B cell (primary cell): ENCODE measurements around the gene SLC20A1. TPM values are rescaled to one million over a fixed set of nuclear protein-coding genes. Genes with fewer than 3 reads are reported as not detected.
"Not testable (repeated sequence)": the region's sequence is repeated elsewhere in the genome, so short reads cannot be mapped to it uniquely, and the experiment has no call there.

Source experiments
- ATAC-seq: fragments of 200-7000 bp; cut with Tn5 transposase; one replicate; pipeline ENCODE4 v1.10.0; 2021; ENCODE audit warnings: low read depth, mild to moderate bottlenecking, moderate number of reproducible peaks, moderate library complexity
- CTCF ChIA-PET: fragments of 350-600 bp; sonication (Branson Sonifier 250); formaldehyde crosslinking; loops from one replicate; lab custom pipeline; 2021; ENCODE audit warnings: antibody characterized with exemption, inconsistent platforms; lab: Charles Lee
- POLR2A ChIA-PET: fragments of 350-600 bp; sonication (Branson Sonifier 250); formaldehyde crosslinking; loops from one replicate; lab custom pipeline; 2021; ENCODE audit warnings: antibody characterized with exemption; lab: Charles Lee
- DNase-seq: peaks from one replicate; pipeline ENCODE4 v3.0.0; 2013
- H2AFZ ChIP-seq: 2 replicates; pipeline ENCODE4 v1.6.1; 2012; ENCODE audit warnings: mild to moderate bottlenecking, low read depth, low read length; ENCODE audit not compliant: insufficient read depth, poor library complexity, severe bottlenecking
- H3K27ac ChIP-seq, 2 donors: 1 replicate in 1 of 2; 2 replicates in 1 of 2; pipeline ENCODE4 v1.5.1; 2012 to 2013; ENCODE audit warnings: low read length in 2 of 2, mild to moderate bottlenecking in 2 of 2, moderate library complexity in 1 of 2
- H3K27me3 ChIP-seq, 4 experiments: fragments of 200-600 bp in 1 of 4; sonication (generic) in 1 of 4; replicated peaks in 1 of 4; 1 replicate in 2 of 4; 2 replicates in 2 of 4; pipeline versions ENCODE4 v1.6.1 to v1.7.0; 2013 to 2016; ENCODE audit warnings: low read length in 3 of 4, mild to moderate bottlenecking in 2 of 4, mixed read lengths in 1 of 4, moderate library complexity in 1 of 4; ENCODE audit not compliant: insufficient read depth in 4 of 4, control insufficient read depth in 3 of 4; ENCODE audit errors: control extremely low read depth in 1 of 4
- H3K36me3 ChIP-seq, 2 experiments: replicated peaks in 1 of 2; 1 replicate in 1 of 2; 2 replicates in 1 of 2; pipeline versions ENCODE4 v1.6.1 to v1.7.1; 2013; ENCODE audit warnings: low read length in 1 of 2; ENCODE audit not compliant: insufficient read depth in 2 of 2, control insufficient read depth in 1 of 2; ENCODE audit errors: control extremely low read depth in 1 of 2, extremely low read depth in 1 of 2
- H3K4me1 ChIP-seq, 2 donors: fragments of 200-600 bp in 1 of 2; sonication (generic) in 1 of 2; 1 replicate in 1 of 2; 2 replicates in 1 of 2; pipeline versions ENCODE4 v1.5.1 to v1.6.1; 2013 to 2017; ENCODE audit warnings: low read length in 2 of 2; ENCODE audit not compliant: control insufficient read depth in 2 of 2, insufficient read depth in 2 of 2
- H3K4me2 ChIP-seq: replicated peaks from 2 replicates; pipeline ENCODE3; 2012; ENCODE audit warnings: mild to moderate bottlenecking, low read depth, low read length; ENCODE audit not compliant: poor library complexity, severe bottlenecking
- H3K4me3 ChIP-seq, 5 experiments: fragments of 200-600 bp in 1 of 5; sonication (generic) in 1 of 5; 1 replicate in 3 of 5; 2 replicates in 2 of 5; pipeline versions ENCODE4 v1.5.1 to v1.7.0; 2011 to 2016; ENCODE audit warnings: low read length in 4 of 5, mild to moderate bottlenecking in 4 of 5, low read depth in 2 of 5, control low read depth in 1 of 5, moderate library complexity in 1 of 5; ENCODE audit not compliant: insufficient read depth in 1 of 5; ENCODE audit errors: control extremely low read depth in 1 of 5, extremely low read depth in 1 of 5
- H3K79me2 ChIP-seq: fragments of 200-600 bp; sonication (generic); one replicate; pipeline ENCODE4 v1.6.0; 2016; ENCODE audit warnings: low read length; ENCODE audit not compliant: control insufficient read depth, insufficient read depth
- H3K9ac ChIP-seq: fragments of 200-600 bp; sonication (generic); 2 replicates; pipeline ENCODE4 v1.6.1; 2017; ENCODE audit warnings: mild to moderate bottlenecking, low read length, moderate library complexity
- H3K9me3 ChIP-seq, 3 donors: one replicate each; pipeline versions ENCODE4 v1.6.1 to v1.7.1; 2013; ENCODE audit warnings: low read length in 2 of 3; ENCODE audit not compliant: control insufficient read depth in 2 of 3, insufficient read depth in 1 of 3; ENCODE audit errors: control extremely low read depth in 1 of 3
- H4K20me1 ChIP-seq: 2 replicates; pipeline ENCODE4 v1.6.0; 2012; ENCODE audit warnings: mild to moderate bottlenecking, low read length; ENCODE audit not compliant: insufficient read depth, control insufficient read depth, poor library complexity, severe bottlenecking
- H3K27ac Mint-ChIP-seq: one replicate; pipeline ENCODE4 v1.8.0; 2021; ENCODE audit warnings: mixed read lengths
- H3K27me3 Mint-ChIP-seq: one replicate; pipeline ENCODE4 v1.8.0; 2021; ENCODE audit warnings: mixed read lengths
- H3K4me1 Mint-ChIP-seq: one replicate; pipeline ENCODE4 v1.8.0; 2021; ENCODE audit warnings: mixed read lengths
- H3K4me3 Mint-ChIP-seq: one replicate; pipeline ENCODE4 v1.8.0; 2021; ENCODE audit warnings: mixed read lengths
- H3K9me3 Mint-ChIP-seq: one replicate; pipeline ENCODE4 v1.8.0; 2022; ENCODE audit warnings: mixed read lengths; ENCODE audit not compliant: insufficient read depth
- EZH2 ChIP-seq: IDR thresholded peaks from 2 replicates; pipeline ENCODE4 v1.6.1; 2012; ENCODE audit warnings: borderline replicate concordance, low read depth, mild to moderate bottlenecking, moderate library complexity, low read length; ENCODE audit not compliant: insufficient read depth, poor library complexity, severe bottlenecking
- WGBS: methylation state at CpG from one replicate; pipeline ENCODE4 v1.1.5; 2013; ENCODE audit warnings: missing lambda C conversion rate; ENCODE audit not compliant: insufficient coverage; 5-methylcytosine and 5-hydroxymethylcytosine counted together
- intact Hi-C: fragments of 100-400 bp; cut with micrococcal nuclease; formaldehyde crosslinking; loops from one replicate; pipeline ENCODE4 v1.10.0; 2022
- polyA plus RNA-seq: library from polyadenylated mRNA; depleted of rRNA; stranded (reverse); fragments of >200 nt; gene quantifications from 2 replicates; pipeline ENCODE4 v1.2.3, GENCODE V29; 2012
- total RNA-seq, 2 donors: library from RNA; stranded (reverse); fragments of 120-200 nt in 1 of 2; gene quantifications; 1 replicate in 1 of 2; 2 replicates in 1 of 2; pipeline versions ENCODE4 v1.2.3 to v1.2.4, GENCODE V29; 2013 to 2022
- TF ChIP-seq, protein P1 (sequence below): fragments of 200-600 bp; IDR thresholded peaks from one replicate; pipeline ENCODE4 v1.8.0; 2022; ENCODE audit warnings: antibody characterized with exemption, mild to moderate bottlenecking

The SLC20A1 gene
- total and polyA plus RNA-seq, 2 donors (not counting 1 experiment from before 2014, with no cell fraction given) = 16.1 to 54.9 TPM

DNA sequence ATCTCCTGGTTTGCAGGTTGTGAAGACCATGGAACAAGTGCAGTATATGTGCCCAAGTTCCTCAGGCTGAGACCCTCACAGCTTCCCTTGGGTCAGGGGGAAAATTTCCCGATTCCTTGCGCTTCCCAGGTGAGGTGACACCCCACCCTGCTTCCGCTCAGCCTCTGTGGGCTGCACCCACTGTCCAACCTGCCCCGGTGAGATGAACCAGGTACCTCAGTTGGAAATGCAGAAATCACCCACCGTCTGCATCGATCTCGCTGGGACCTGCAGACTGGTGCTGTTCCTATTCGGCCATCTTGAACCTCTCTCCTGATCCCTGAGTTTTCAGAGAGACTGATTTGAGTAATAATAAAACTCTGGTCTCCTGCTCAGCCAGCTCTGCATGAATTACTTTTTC lies 30.7 kb upstream of the SLC20A1 start:
- H3K36me3 ChIP-seq = no peaks in the 10 kb centered on the region
- ChIA-PET POLR2A (no interaction called here), CTCF (interaction anchor here (0.9 kb wide), 1 partner anchor 15 kb away, joined by 3 read pairs; no protein-coding TSS in a partner anchor)
- no peak for TF ChIP-seq EZH2
- TF ChIP-seq, protein P1, sequence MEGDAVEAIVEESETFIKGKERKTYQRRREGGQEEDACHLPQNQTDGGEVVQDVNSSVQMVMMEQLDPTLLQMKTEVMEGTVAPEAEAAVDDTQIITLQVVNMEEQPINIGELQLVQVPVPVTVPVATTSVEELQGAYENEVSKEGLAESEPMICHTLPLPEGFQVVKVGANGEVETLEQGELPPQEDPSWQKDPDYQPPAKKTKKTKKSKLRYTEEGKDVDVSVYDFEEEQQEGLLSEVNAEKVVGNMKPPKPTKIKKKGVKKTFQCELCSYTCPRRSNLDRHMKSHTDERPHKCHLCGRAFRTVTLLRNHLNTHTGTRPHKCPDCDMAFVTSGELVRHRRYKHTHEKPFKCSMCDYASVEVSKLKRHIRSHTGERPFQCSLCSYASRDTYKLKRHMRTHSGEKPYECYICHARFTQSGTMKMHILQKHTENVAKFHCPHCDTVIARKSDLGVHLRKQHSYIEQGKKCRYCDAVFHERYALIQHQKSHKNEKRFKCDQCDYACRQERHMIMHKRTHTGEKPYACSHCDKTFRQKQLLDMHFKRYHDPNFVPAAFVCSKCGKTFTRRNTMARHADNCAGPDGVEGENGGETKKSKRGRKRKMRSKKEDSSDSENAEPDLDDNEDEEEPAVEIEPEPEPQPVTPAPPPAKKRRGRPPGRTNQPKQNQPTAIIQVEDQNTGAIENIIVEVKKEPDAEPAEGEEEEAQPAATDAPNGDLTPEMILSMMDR = no peak
- H3K4me1 Mint-ChIP-seq = no peaks in the 10 kb centered on the region
- no peak for DNase-seq
- H3K9me3 ChIP-seq = no peaks in the 10 kb centered on the region
- no peak for ATAC-seq
- no peak overlapping the region for H2AFZ ChIP-seq
- H3K9me3 Mint-ChIP-seq = no peaks in the 10 kb centered on the region
- no peak overlapping the region for H3K4me3 ChIP-seq
- H3K9ac ChIP-seq = no peak overlapping the region
- no peak overlapping the region for H3K4me2 ChIP-seq
- H3K27me3 ChIP-seq = peaks cover 0 to 3% (median 0%) of the 10 kb centered on the region in 4 experiments
- no peak overlapping the region for H3K27ac Mint-ChIP-seq
- WGBS = 93% methylated on average over 8 of the region's 8 CpGs
- no peaks in the 10 kb centered on the region for H3K79me2 ChIP-seq
- no peak overlapping the region for H3K27ac ChIP-seq
- no peak overlapping the region for H3K4me3 Mint-ChIP-seq
- H3K4me1 ChIP-seq = no peaks in the 10 kb centered on the region
- intact Hi-C loops = no loop called here
- peaks cover 8% of the 10 kb centered on the region for H3K27me3 Mint-ChIP-seq
- no peaks in the 10 kb centered on the region for H4K20me1 ChIP-seq

DNA sequence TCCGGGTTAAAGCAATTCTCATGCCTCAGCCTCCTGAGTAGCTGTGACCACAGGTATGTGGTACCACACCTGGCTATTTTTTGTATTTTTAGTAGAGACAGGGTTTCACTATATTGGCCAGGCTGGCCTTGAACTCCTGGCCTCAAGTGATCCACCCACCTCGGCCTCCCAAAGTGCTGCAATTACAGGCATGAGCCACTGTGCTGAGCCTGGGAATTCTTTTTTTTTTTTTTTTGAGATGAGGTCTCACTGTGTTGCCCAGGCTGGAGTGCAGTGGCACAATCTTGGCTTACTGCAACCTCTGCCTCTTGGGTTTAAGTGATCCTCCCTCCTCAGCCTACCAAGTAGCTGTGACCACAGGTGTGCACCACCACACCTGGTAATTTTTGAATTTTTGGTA lies 29.9 kb upstream of the SLC20A1 start:
- CTCF ChIA-PET = interaction anchor here (1.0 kb wide), 1 partner anchor 110 kb away, joined by 3 read pairs; no protein-coding TSS in a partner anchor
- H3K4me1 ChIP-seq, H3K4me2 ChIP-seq, H3K79me2 ChIP-seq, H4K20me1 ChIP-seq, H3K27ac ChIP-seq, POLR2A ChIA-PET, H3K4me3 Mint-ChIP-seq, ATAC-seq, H3K9me3 ChIP-seq, H3K27ac Mint-ChIP-seq, H3K4me3 ChIP-seq, H3K9me3 Mint-ChIP-seq, H2AFZ ChIP-seq, H3K9ac ChIP-seq, H3K36me3 ChIP-seq, intact Hi-C loops, DNase-seq, H3K4me1 Mint-ChIP-seq, H3K27me3 ChIP-seq, H3K27me3 Mint-ChIP-seq: not testable (repeated sequence)
- 100% methylated on average over 1 of the region's 2 CpGs for WGBS
